T-helper 22 cell (primary cell): ENCODE results near the gene BACH2.
"Not testable (repeated sequence)": the region's sequence is repeated elsewhere in the genome, so short reads cannot be mapped to it uniquely, and the experiment has no call there.

Source experiments
- DNase-seq: peaks from one replicate; pipeline ENCODE4 v3.0.0-alpha.2; 2020; ENCODE audit warnings: low read depth

BACH2 gene

DNA sequence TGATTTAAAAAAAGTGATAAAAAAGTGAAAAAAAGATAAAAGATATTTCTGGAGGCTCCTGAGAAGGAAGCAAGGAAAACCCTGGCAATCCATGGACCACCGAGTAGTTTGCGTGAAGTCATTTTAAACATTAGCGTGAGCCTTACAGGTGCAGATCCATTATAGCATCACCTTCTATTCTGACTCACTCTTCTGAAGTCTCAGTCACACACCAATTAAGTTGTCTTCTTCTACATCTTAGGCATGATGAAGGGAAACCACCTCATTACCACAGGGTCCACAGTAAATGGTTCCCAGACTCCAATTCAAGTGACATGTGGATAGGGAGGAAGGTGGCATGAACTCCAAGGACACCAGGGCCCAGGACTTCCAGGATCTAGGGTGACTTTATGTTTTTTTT is 303.2 kb downstream of the BACH2 start:
- no peak for DNase-seq

DNA sequence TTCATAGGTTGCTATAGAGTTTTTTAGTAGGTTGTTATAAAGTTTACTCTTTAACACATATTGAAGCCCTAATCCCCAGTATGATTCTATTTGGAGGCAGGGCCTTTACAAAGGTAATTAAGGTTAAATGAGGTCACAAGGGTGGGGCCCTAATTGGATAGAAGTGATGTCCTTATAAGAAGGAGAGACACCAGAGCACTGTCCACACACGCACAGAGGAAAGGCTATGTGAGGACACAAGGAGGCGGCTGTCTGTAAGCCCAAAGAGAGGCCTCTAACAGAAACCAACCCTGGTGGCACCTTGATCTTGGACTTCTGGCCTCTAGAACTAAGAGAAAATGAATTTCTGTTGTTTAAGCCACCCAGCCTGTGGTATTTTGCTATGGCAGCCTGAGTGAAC is 303.8 kb downstream of the BACH2 start:
- DNase-seq = no peak

DNA sequence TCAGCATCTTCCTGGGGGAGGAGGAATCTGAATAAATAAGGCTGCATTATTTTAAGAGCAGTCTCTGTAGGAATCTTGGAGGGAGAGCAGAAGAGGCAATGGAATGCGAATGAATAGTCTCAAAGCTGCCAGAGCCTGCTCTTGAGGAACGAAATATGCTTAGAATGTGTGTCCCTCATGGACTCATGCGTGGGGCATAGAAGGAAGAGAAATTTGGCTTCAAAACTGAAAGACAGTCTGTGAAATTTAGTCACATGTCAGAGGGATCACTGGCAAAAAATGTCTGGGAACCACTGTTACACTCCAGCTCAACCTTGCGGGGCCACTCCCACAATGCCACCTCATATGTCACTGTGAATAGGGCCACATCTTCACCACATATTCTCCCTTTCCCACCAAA is 306.9 kb downstream of the BACH2 start:
- DNase-seq = no peak

DNA sequence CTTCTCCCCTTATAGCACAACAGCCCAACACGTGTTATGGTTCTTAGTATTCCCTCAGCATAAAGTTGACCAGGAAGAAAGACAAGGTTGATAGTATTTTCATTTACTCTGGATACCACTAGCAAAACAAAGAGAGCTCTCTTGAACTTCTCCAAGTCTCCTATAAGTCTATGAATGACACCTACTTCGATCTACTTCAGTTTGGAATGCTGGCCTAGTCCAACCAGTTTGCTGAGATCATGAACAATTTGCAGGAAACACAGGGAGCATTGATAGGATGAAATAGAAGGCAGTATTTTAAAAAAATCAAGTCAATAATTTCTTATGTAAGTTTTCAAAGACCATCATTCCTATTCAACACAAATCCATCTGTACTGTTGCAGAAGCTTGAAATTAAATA is 308.8 kb downstream of the BACH2 start:
- DNase-seq = no peak

DNA sequence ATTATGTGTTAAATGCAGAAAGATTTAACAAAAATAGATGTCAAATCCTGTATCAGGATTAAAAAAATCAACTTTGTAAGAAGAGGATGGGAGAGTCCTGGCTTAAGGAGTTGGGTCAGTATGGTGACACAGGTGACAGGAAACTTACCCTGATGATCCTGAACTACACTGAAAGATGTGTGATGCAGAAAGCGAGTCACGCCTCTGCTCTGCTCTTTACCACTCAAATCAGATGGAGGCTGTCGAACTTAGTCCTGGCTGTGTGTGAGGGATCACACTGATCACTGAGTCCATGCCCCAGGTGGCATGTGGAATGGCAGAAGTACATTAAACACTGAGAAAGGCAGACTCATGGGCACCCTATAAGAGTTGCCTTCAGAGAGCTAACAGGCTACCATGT is 309.5 kb downstream of the BACH2 start:
- DNase-seq = no peak

DNA sequence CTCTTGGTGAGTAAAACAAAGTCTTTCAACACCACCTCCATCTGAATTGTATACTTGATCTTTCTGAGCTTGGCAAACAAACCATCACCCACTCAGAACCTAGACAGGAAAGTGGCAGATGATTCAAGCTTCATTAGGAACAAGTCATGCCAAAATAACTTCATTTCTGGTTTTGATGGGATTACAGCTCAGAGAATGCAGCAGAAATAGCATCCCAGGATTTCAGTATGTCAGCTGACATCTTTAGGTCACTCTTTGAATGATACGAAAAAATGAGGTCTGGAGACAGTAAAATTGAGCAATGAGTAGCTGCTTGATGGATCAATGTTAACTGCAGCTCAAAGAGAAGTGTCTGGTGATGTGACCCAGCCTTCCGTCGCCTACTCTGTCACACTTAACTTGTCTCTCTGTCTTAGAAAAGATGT is 310.0 kb downstream of the BACH2 start:
- no peak for DNase-seq

DNA sequence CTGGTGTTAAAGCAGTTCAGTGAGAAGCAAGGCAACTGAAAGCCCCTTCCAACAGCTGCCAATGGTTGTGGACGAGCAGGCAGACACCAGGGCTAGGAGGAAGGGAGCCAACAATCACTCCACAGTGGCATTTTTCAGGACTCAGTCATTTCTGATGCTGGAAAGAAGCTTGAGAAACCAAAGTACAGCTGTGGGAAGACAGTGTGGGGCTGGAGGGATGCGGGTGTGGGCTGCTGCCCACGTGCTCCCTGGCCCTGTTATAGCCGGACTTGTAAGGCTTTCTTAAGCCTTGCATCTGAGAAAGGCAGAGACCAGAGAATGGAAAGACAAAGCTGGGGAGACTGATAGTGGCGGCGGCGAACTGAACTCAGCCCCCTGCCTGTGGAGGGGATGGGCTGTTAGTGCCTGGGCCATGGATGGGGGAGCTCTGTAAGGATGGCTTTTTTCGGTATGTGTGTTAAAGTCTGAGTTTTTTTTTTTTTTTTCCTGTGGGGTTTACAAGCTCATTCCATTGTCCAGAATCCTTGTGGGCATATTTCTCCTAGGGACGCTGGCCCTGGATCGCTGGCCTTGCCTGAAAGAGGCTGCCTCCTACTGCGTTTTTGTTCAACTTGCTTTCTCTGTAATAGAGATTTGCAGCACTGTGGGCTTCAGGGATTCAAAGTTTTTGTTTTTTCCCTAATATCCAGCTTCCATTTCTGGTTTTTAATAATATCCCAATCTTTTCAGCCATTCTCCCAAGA is 310.7 kb downstream of the BACH2 start:
- no peak for DNase-seq

DNA sequence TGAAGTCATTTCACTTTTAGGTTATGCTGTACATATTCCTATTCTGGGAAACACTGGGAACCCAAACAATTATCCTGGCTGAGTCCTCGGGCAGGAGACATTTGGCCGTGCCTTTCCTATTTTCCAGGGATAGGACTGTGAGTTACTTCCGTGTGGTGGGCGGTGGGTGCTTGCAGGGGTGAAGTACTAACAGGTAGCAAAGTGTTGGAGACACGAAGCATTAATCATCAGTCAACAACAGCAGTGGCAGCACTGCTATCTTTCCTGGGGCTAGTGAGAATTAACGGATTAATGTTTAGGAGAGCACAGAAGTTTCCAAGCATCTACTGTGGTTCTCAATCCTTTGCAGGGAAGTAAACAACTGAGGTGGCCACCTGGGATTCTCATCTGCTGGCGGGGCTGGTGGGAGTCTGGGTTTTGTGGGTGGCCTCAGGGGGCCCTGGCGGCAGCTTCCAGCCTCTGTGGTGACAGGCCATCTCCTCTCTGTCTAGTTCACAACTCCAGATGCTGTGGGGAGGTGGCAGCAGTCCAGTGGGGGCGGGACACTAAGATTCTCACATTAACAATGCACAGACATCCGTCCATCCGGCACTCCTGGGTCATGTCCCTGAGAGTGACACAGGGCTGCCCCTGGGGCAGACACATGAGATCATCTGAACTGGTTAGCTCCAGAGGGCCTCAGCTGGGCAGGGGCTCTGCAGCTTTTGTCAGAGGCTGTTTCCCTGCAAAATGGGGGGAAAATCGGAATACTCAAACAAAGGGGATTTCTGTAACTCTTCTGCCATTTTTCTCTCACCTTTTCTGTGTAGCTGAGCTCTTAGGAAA is 311.5 kb downstream of the BACH2 start:
- DNase-seq = no peak

DNA sequence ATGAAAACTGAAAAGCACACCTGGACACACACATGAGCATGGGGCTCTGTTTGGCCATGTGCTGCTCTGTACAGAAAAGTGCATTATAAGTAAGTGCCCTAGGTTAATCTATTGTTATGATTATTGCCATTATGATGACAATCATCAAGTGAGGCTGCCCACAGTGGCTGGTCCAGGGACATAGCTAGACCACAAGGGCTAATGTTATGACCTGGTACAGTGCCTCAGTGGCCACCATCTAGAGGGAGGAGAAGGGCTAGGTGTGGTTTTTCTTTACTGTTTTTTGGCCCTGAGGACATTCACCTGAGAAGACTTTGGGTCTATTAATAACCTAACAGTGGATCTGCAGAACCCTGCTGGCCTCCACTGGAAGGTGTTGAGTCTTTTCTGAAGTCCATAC is 316.3 kb downstream of the BACH2 start:
- no peak for DNase-seq

DNA sequence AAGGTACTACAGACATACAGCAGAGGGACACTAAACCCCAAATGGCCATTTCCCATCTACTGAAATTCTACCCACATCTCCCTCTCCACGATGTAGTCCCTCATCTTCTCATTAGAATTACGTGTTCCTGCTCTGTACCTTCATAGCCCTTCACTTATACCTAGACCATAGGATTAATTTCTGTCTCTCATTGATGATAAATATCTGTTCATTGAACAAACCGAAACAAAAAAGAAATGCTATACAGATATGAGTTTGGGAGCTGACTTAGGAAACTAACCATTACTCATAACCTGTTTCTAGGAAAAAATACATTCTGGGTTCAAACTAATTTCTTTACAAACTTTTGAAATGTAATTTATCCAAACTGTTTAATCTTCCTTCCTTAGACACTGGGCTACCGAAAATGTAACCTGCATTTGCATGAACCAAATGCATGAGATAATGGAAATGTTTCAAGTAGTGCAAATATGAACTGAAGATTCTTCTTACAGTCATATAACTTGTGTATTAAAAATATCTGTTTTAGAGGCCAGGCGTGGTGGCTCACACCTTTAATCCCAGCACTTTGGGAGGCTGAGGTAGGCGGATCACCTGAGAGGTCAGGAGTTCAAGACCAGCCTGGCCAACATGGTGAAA is 317.0 kb downstream of the BACH2 start:
- no peak for DNase-seq

DNA sequence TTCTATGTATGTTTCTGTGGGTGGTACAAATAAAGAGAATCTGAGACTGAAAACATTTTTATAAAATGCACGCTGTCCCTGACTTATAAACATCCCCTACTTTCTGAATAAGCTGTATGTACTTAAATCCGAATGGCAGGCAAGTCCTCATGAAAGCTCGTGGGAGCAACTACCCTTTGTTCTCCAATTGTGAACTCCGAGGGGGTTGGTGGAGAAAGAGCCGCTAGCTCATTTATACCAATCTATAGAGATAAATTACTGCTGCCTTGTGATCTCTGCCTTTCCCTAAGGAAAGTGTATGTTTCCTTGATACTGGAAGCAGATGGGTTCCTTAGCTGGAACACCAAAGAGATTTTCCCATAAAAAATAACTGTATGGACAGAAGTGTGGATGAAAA is 317.9 kb downstream of the BACH2 start:
- no peak for DNase-seq

DNA sequence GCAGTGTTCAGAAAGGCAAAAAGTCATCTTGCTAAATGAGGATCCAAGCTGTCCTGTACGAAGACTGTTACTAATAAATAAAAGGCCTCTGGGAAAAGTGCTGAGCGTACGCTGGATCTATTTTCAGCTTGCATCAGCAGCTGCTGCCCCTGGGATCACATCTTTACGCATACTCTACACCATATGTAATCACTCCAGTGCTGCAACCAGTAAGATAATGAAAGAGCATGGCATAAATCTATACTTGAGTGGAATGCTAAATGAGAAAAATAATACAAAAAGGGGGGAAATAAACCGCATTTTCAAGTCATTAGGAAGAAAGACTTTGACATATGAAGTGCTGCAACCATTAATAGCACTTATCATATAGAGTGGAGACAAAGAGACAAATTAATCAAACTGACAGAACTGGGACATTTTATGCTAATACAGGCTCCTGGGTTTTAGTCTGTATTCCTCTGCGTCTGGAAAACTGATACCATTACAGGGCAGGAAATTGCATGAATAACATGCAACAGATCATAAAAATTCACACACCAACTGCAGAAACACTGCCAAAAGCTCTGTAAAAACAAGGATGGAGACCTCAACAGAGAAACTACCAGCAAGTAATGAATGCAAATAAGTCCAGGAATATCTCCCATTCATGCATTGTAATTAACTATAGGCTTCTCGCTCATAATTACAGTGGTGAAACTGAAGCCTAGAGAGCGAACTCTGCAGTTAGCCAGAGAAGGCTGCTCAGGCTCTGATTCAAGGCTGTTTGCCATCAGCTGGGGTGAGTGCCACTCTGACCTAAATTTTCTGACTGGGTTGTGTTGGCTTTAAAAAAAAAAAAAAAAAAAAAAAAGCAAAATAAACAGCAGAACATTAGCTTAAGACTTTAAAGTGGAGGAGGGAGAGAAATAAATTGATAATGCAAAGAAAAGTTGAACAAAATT is 318.6 kb downstream of the BACH2 start:
- DNase-seq = no peak

DNA sequence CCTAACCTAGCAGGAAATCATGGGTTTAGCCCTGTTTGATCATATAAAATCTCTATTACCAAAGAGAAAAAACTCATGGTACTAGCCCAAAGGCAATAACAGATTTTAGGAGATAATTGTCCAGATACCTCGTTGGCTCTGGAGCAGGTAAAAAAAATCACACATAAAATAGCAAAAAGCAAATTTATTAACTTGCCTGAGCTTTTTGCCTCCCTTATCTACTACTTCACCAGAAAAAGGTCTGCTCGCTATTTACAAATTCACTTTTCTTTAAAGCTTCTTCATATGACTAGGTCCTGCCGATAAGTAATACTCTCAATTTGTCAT is 320.0 kb downstream of the BACH2 start:
- DNase-seq = no peak

DNA sequence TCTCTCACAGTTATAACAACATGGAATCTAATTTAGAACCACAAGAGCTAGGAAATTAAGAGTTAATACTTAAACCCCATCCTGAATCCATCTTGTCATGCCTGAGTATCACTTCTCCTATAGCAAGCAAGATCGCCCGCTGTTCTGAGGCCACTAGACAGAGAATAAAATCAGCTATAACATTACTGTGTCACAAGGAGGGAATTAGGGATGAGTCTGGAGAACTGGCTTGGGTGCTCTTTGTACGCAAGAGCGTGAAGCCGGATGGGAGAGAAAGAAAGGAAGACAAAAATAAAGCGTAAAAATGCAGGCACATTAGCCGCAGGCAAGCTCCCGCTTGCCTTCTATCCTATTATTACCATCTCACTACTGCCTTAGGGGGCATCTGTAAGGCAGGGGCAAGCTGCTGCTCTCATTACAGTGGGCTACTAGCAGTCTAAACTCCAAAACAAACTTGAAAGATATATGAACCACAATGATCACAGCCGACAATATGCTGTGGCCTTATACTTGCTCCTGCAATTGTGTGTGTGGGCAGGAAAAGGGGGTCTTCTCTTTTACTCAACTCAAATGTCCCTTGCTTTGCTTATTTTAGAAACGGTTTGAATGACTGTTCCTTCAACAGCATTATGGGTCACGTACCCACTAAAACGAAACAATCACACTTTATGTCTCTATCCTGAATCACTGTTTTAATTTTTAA is 320.5 kb downstream of the BACH2 start:
- DNase-seq = no peak

DNA sequence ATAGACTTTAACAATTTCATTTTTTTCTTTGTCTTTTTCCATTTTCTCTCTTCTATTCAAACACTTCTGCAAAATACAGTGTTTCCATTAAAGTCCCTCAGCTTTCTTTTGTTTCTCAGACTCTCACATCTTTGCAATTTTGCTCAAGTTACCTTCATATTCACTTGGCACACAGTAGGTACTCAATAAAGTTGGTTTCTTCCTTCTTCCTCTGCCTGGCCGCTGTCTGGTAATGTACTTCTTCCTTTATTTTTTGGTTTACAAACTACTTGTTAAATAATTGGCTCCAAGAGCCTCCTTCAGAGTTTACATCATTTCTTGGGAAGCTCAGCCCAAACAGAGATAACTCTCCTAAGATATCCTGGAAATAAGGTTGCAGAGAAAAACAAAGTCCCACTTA is 321.3 kb downstream of the BACH2 start:
- DNase-seq = no peak

DNA sequence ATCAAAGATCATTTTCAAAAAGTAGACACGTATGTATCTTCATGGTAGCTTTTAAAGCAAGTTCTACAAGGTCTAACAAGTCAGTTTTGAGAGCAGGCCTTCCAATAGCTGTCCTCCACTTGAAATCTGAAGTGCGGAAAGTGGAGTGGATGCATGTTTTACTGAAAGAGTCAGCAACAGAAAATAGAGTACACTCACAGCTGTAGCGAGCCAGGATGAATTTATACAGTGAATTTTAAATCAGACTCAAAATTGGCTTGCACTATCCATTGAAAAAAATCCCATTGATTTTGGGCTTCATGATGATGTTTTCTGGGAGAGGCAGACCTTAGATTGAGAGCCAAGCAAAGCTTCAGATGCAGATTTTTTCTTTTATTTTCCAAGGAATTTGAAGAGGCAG is 321.8 kb downstream of the BACH2 start:
- no peak for DNase-seq

DNA sequence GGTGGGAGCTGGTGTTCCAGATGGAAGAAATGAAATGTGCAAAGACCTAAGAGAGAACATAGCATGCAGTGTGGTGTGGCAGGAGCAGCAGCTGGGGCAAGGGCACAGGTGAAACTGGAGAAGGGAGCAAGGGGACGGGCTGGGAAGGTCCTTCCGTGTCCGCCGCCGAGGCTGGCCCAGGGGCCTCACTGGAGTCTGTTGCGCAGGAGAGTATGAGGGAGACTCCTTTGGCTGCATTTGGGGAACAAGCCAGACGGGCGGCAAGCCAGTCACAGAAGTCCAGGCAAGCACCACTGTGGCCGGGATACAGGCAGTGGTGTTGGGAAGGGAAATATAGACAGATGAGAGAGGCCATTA is 324.6 kb downstream of the BACH2 start:
- DNase-seq = no peak

DNA sequence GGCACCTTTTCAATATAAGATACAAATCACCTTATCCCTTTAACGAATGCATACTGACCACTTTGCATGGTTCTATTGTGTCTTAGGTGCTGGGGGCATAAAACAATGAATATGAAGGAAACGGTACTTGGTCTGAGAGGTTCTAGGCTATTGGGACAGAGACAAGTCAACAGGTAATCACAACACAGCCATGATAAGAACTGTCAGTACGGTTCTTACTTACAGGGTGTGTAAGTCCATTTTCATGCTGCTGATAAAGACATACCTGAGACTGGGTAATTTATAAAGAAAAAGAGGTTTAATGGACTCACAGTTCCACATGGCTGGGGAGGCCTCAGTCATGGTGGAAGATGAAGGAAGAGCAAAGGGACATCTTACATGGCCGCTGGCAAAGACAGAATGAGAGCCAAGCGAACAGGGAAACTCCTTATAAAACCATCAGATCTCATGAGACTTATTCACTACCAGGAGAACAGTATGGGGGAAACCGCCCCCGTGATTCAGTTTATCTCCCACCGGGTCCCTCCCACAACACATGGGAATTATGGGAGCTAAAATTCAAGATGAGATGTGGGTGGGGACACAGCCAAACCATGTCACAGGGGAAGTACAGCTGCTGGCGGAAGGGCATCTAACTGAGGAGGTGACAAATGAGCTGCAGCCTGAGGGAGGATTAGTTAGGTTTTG is 325.2 kb downstream of the BACH2 start:
- DNase-seq = not testable (repeated sequence)

DNA sequence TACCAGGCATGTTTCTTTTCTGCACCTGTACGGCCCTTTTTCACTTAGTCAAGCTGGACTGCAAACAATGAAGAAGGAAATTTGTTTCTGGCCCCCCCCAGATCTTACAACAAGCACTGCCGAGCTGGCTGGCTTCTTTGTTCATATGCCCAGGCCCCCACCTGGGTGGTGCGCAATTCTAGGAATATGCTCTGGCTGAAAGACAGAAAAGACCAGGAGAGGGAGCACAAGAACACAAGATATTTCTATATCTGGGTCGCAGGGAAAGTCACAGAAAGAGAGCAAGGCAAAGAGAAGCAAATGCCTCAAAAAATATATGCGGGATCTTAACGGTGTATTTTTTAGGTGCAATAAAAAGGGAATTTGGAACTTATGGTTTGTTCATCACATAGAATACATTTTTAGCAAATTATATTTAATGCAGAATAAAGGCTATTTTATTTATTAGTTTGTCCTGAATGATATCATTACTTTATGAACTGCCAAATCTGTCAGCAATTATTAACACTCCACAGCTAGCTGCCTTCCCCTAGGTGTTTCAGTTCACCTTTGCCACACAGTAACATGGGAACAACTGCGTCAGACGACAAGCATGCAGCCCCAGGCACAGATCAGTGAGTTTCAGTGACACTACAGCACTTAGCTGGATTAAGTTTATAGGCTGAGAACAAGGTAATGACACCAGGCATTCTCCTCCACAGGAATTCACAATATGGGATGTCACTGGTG is 325.9 kb downstream of the BACH2 start:
- no peak for DNase-seq

DNA sequence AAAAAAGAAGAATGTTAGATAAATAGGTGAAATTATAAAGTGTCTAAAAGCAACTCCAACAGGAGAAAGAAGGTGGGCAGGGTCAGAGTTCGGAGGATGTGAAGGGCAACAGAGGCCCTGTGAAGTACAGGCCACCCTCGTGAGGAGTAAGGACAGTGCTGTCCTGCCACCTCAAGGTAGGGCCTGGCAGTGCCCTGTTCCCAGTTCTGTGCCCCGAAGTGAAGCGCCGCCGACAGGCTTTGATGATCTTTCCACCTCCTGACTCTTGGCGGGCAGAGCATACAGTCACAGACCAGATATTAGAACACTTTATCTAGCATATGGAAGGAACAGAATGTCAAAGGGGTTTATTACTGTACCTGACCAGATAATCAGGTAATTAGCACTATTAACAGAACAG is 326.6 kb downstream of the BACH2 start:
- DNase-seq = no peak
